NCI-H2081 (cell line): Measurements from ENCODE around the gene PRKCE.

Experiments
- DNase-seq, 2 experiments: peaks; one replicate each; lab custom pipeline; 2025; lab: John Stamatoyannopoulos, UW

The PRKCE gene

GRCh38 chr2:45860136-45861121, 209.0 kb downstream of the PRKCE start:
- no peak for DNase-seq

GRCh38 chr2:45862843-45863242, 211.4 kb downstream of the PRKCE start:
- no peak for DNase-seq

- no peak for DNase-seq
Measured at GRCh38 chr2:45864121-45864520, 212.6 kb downstream of the PRKCE start.

- no peak for DNase-seq
Measured at GRCh38 chr2:45867349-45867748, 215.9 kb downstream of the PRKCE start.

- no peak for DNase-seq
Measured at GRCh38 chr2:45867800-45868199, 216.3 kb downstream of the PRKCE start.

GRCh38 chr2:45869165-45869501, 217.7 kb downstream of the PRKCE start:
- DNase-seq = no peak

GRCh38 chr2:45871025-45871424, 219.6 kb downstream of the PRKCE start:
- DNase-seq = no peak

- DNase-seq = no peak
Measured at GRCh38 chr2:45871541-45871940, 220.1 kb downstream of the PRKCE start.

GRCh38 chr2:45872211-45872610, 220.7 kb downstream of the PRKCE start:
- DNase-seq = no peak

GRCh38 chr2:45874344-45874743, 222.9 kb downstream of the PRKCE start:
- no peak for DNase-seq

- DNase-seq = no peak
Measured at GRCh38 chr2:45876611-45877010, 225.1 kb downstream of the PRKCE start.

GRCh38 chr2:45879406-45879805, 227.9 kb downstream of the PRKCE start:
- DNase-seq = no peak

- no peak for DNase-seq
Measured at GRCh38 chr2:45879936-45880335, 228.5 kb downstream of the PRKCE start.

- DNase-seq = no peak
Measured at GRCh38 chr2:45881970-45882581, 230.6 kb downstream of the PRKCE start.

GRCh38 chr2:45882707-45883602, 231.5 kb downstream of the PRKCE start:
- DNase-seq = no peak

- DNase-seq = no peak
Measured at GRCh38 chr2:45883603-45884000, 232.1 kb downstream of the PRKCE start.

- DNase-seq = no peak
Measured at GRCh38 chr2:45884126-45884525, 232.7 kb downstream of the PRKCE start.

- no peak for DNase-seq
Measured at GRCh38 chr2:45885171-45885621, 233.7 kb downstream of the PRKCE start.

GRCh38 chr2:45886171-45886663, 234.7 kb downstream of the PRKCE start:
- DNase-seq = no peak

- DNase-seq = no peak
Measured at GRCh38 chr2:45888167-45888566, 236.7 kb downstream of the PRKCE start.

- DNase-seq = no peak
Measured at GRCh38 chr2:45888641-45889040, 237.2 kb downstream of the PRKCE start.

GRCh38 chr2:45889053-45889452, 237.6 kb downstream of the PRKCE start:
- DNase-seq = no peak
